Measurements from ENCODE around the gene RABAC1.

GRCh38 chr19:41997851-41998229, 38.7 kb upstream of the RABAC1 start:
- TF ChIP-seq CTCF (IDR thresholded peaks at IDR 0.05): no peak
- TF ChIP-seq ZFX (IDR thresholded peaks at IDR 0.05; ENCODE audit: borderline replicate concordance): no peak

Data from 22Rv1 (cell line).